ENCODE data around the gene C6orf52. TPM values are rescaled to one million over a fixed set of nuclear protein-coding genes. Genes with fewer than 3 reads are reported as not detected.

C6orf52 gene
- total and polyA plus RNA-seq, 12 donors = 0.59 to 1.6 (median 0.86) TPM; not detected in 3

DNA sequence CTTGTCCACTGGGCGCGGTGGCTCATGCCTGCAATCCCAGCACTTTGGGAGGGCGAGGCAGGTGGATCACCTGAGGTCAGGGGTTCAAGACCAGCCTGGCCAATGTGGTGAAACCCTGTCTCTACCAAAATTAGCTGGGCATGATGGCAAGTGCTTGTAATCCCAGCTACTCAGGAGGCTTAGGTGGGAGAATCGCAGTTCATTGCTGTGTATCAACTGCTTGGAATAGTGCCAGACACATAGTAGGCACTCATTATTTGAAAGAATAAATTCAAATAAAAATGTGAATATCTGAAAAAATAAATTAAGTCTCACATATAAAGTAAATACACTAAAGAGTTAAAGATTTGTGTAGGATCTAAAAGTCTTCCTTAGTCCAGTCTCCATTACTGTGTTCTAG is 2.2 kb upstream of the C6orf52 start:
- Histone ChIP-seq H3K36me3 (peaks cover 0 to 49% (median 8%) of the 10 kb centered on the region in 9 donors), H3K27me3 (no peaks in the 10 kb centered on the region), H3K27ac (no peak overlapping the region), H3K9me3 (no peaks in the 10 kb centered on the region), H3K4me3 (peak overlapping the region in 1 of 10 donors; percentile 80), H3K4me1 (peaks cover 0 to 31% (median 25%) of the 10 kb centered on the region in 9 donors)
- intact Hi-C loops (cut with DNase I) = loop anchor here in 2 of 10 donors (10.0 kb wide), 2 partner anchors 58 to 182 kb away; no protein-coding TSS in a partner anchor
- ATAC-seq (no peak), DNase-seq (no peak)
- WGBS, 2 donors = 95 to 97% methylated on average over 4 of the region's 4 CpGs
- TF ChIP-seq CTCF (IDR thresholded peaks at IDR 0.05) = no peak

- Histone ChIP-seq H3K4me1 (peaks cover 0 to 31% (median 25%) of the 10 kb centered on the region in 9 donors), H3K27me3 (no peaks in the 10 kb centered on the region), H3K4me3 (peak overlapping the region; percentile 61 to 96 (median 71)), H3K9me3 (no peaks in the 10 kb centered on the region), H3K36me3 (peaks cover 0 to 35% (median 4%) of the 10 kb centered on the region in 9 donors), H3K27ac (peak overlapping the region; percentile 89 to 99 (median 94))
- DNase-seq (no peak), ATAC-seq (no peak)
- intact Hi-C loops (cut with DNase I) = loop anchor here in 7 of 10 donors (2.0 to 10.0 kb wide), 5 partner anchors 28 to 184 kb away; partner anchors contain the start of genes TMEM14B (in 2 of the 7) and TMEM14C (in 2 of the 7)
- TF ChIP-seq CTCF (IDR thresholded peaks at IDR 0.05) = no peak
- WGBS, 2 donors = 1% methylated on average over 17 of the region's 17 CpGs
Observed at GRCh38 chr6:10695086-10695657, 756 bp upstream of the C6orf52 start.

DNA sequence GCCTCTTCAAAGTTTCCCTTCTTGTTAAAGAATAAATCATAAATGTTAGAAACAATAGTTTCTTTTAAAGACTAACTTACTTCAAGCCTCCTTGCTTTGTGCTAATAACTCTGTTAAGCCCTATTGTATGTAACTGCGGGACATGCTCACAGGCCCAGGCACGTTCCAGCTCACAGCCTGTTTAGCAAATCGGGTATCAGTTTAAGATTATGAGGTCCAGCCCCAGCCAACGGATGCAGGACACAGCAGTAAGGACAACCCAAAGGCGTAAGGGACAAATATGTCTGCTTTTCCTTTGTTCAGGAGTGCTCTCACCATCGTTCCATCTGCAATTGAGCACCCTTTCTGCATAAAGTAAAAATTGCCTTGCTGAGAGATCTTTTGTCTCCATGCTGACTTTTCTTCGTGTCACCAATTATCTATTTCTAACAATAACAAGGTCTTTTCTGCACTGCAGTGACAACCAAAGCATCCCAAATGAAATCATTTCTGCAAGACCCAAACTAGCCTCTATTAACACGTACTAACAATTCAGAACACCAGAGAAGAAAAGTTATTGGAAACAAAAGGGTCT is 1.4 kb downstream of the C6orf52 start:
- Histone ChIP-seq H3K36me3 (peaks cover 0 to 14% (median 0%) of the 10 kb centered on the region in 9 donors), H3K27ac (peak overlapping the region in 1 of 10 donors; percentile 93), H3K27me3 (no peaks in the 10 kb centered on the region), H3K4me3 (peak overlapping the region in 7 of 10 donors; percentile 66 to 80 (median 72)), H3K9me3 (no peaks in the 10 kb centered on the region), H3K4me1 (peaks cover 0 to 31% (median 25%) of the 10 kb centered on the region in 9 donors)
- ATAC-seq (no peak), DNase-seq (no peak)
- WGBS, 2 donors = 92 to 95% methylated on average over 8 of the region's 8 CpGs
- intact Hi-C loops (cut with DNase I) = loop anchor here in 4 of 10 donors (5.0 to 10.0 kb wide), 5 partner anchors 54 to 186 kb away; partner anchors contain the start of gene TMEM14B (in 1 of the 4)
- no peak for TF ChIP-seq CTCF (IDR thresholded peaks at IDR 0.05)

DNA sequence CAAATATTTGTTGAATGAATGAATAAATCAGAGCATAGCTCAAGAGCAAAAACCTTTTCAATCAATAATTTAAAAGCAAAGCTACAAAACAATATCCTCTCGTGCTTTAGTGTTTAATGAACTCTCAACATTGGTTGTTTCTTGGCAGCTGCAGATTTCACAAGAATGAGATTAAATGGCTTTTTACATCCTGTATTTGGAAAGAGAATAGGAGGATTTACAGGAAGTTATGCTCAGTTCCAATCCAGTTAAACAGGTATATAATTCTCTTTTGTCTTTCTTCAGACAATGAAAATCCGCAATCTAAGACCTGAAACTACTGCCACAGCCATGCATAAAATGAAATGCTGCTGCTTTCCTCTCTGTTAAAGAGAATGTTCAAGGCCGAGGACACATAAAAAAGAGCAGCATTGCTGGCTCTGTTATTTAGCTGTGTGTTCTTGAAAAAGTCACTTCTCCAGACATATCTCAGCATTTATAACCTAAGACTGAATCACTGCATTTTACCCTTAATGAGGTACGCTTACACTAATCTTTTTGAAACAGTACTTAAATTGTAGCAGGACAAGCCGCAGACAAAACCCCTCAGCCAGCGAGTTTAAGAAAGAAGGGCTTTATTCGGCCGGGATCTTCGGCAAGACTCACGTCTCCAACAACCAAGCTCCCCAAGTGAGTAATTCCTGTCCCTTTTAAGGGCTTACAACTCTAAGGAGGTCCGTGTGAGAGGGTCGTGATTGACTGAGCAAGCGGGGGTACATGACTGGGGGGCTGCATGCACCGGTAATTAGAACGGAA is 3.6 kb downstream of the C6orf52 start:
- ATAC-seq (no peak), DNase-seq (no peak)
- 53 to 55% methylated on average over 15 of the region's 15 CpGs for WGBS, 2 donors
- TF ChIP-seq CTCF (IDR thresholded peaks at IDR 0.05) = no peak
- no peak overlapping the region for H3K4me3 ChIP-seq
- H3K27me3 ChIP-seq = no peaks in the 10 kb centered on the region
- no peaks in the 10 kb centered on the region for H3K9me3 ChIP-seq
- no peak overlapping the region for H3K27ac ChIP-seq
- intact Hi-C loops (cut with DNase I) = loop anchor here in 4 of 10 donors (5.0 to 10.0 kb wide), 5 partner anchors 56 to 184 kb away; partner anchors contain the start of gene TMEM14B (in 1 of the 4)
- H3K36me3 ChIP-seq = no peaks in the 10 kb centered on the region
- peaks cover 0 to 21% (median 16%) of the 10 kb centered on the region in 9 donors for H3K4me1 ChIP-seq
